Peyer's patch (tissue), 4 donors: ENCODE data around the gene NPTXR.

Source experiments
- POLR2A ChIP-seq, 2 donors: fragments of 450-650 bp; IDR thresholded peaks; one replicate each; pipeline ENCODE4 v1.5.1; 2017; ENCODE audit warnings: antibody characterized with exemption in 2 of 2, mild to moderate bottlenecking in 2 of 2, moderate library complexity in 2 of 2
- TF ChIP-seq, protein P1 (sequence below), 6 experiments: fragments of 450-650 bp in 4 of 6; fragments of 200-600 bp in 2 of 6; sonication (generic) in 1 of 6; IDR thresholded peaks; one replicate each; pipeline ENCODE4 v1.5.1; 2017 to 2019; ENCODE audit warnings: antibody characterized with exemption in 6 of 6, mild to moderate bottlenecking in 3 of 6, moderate library complexity in 1 of 6

GRCh38 chr22:38843657-38844314 lies at the start of gene NPTXR:
- TF ChIP-seq, protein P1, sequence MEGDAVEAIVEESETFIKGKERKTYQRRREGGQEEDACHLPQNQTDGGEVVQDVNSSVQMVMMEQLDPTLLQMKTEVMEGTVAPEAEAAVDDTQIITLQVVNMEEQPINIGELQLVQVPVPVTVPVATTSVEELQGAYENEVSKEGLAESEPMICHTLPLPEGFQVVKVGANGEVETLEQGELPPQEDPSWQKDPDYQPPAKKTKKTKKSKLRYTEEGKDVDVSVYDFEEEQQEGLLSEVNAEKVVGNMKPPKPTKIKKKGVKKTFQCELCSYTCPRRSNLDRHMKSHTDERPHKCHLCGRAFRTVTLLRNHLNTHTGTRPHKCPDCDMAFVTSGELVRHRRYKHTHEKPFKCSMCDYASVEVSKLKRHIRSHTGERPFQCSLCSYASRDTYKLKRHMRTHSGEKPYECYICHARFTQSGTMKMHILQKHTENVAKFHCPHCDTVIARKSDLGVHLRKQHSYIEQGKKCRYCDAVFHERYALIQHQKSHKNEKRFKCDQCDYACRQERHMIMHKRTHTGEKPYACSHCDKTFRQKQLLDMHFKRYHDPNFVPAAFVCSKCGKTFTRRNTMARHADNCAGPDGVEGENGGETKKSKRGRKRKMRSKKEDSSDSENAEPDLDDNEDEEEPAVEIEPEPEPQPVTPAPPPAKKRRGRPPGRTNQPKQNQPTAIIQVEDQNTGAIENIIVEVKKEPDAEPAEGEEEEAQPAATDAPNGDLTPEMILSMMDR (IDR thresholded peaks at IDR 0.05): no peak
- TF ChIP-seq POLR2A (IDR thresholded peaks at IDR 0.05): no peak
